ENCODE data around the gene MPO.

- TF ChIP-seq RXRA (IDR thresholded peaks at IDR 0.05) (no peak), YY1 (IDR thresholded peaks at IDR 0.05) (no peak), JUND (IDR thresholded peaks at IDR 0.05) (no peak), GABPA (IDR thresholded peaks at IDR 0.05 in 1 of 2, conservative IDR thresholded peaks at IDR 0.05 in 1 of 2) (no peak)
- TF ChIP-seq, protein P1, sequence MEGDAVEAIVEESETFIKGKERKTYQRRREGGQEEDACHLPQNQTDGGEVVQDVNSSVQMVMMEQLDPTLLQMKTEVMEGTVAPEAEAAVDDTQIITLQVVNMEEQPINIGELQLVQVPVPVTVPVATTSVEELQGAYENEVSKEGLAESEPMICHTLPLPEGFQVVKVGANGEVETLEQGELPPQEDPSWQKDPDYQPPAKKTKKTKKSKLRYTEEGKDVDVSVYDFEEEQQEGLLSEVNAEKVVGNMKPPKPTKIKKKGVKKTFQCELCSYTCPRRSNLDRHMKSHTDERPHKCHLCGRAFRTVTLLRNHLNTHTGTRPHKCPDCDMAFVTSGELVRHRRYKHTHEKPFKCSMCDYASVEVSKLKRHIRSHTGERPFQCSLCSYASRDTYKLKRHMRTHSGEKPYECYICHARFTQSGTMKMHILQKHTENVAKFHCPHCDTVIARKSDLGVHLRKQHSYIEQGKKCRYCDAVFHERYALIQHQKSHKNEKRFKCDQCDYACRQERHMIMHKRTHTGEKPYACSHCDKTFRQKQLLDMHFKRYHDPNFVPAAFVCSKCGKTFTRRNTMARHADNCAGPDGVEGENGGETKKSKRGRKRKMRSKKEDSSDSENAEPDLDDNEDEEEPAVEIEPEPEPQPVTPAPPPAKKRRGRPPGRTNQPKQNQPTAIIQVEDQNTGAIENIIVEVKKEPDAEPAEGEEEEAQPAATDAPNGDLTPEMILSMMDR (IDR thresholded peaks at IDR 0.05; ENCODE audit: low read depth, low read length, missing input control): no peak
- TF ChIP-seq, protein P2, sequence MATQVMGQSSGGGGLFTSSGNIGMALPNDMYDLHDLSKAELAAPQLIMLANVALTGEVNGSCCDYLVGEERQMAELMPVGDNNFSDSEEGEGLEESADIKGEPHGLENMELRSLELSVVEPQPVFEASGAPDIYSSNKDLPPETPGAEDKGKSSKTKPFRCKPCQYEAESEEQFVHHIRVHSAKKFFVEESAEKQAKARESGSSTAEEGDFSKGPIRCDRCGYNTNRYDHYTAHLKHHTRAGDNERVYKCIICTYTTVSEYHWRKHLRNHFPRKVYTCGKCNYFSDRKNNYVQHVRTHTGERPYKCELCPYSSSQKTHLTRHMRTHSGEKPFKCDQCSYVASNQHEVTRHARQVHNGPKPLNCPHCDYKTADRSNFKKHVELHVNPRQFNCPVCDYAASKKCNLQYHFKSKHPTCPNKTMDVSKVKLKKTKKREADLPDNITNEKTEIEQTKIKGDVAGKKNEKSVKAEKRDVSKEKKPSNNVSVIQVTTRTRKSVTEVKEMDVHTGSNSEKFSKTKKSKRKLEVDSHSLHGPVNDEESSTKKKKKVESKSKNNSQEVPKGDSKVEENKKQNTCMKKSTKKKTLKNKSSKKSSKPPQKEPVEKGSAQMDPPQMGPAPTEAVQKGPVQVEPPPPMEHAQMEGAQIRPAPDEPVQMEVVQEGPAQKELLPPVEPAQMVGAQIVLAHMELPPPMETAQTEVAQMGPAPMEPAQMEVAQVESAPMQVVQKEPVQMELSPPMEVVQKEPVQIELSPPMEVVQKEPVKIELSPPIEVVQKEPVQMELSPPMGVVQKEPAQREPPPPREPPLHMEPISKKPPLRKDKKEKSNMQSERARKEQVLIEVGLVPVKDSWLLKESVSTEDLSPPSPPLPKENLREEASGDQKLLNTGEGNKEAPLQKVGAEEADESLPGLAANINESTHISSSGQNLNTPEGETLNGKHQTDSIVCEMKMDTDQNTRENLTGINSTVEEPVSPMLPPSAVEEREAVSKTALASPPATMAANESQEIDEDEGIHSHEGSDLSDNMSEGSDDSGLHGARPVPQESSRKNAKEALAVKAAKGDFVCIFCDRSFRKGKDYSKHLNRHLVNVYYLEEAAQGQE (IDR thresholded peaks at IDR 0.05): no peak
Observed at GRCh38 chr17:58265902-58266875, 14.5 kb downstream of the MPO start.

Data from liver (tissue), 3 donors.